GM13976 (cell line): ENCODE measurements around the gene TNFSF4.
"Not testable (repeated sequence)": the region's sequence is repeated elsewhere in the genome, so short reads cannot be mapped to it uniquely, and the experiment has no call there.

ENCODE experiments used
- DNase-seq: peaks from one replicate; pipeline ENCODE4 v3.0.0; 2012; ENCODE audit warnings: low spot score
- CTCF ChIP-seq: IDR thresholded peaks from 2 replicates; pipeline ENCODE4 v1.5.1; 2012; ENCODE audit warnings: borderline replicate concordance, mild to moderate bottlenecking; ENCODE audit not compliant: insufficient read depth; ENCODE audit errors: extremely low read depth, missing control alignments, control extremely low read depth
- in situ Hi-C: fragments of 300-500 bp; cut with MboI; formaldehyde crosslinking; loops from one replicate; pipeline ENCODE4 v1.12.0; 2022; ENCODE audit warnings: low sequenced_read_pairs, mixed read lengths, inconsistent platforms; ENCODE audit not compliant: unreplicated experiment

TNFSF4 gene

DNA sequence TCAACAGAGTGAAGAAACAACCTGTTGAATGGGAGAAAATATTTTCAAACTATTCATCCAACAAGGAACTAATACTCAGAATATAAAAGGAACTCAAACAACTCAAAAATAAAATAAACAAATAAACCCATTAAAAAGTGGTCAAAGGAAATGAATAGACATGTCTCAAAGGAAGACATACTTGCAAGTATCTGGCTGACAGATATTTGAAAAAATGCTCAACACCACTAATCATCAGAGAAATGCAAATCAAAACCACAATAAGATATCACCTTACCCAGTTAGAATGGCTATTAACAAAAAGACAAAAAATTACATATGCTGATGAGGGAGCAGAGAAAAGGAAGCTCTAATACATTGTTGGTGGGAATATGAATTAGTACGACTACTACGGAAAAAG, 38.2 kb downstream of the TNFSF4 start:
- in situ Hi-C loops: no loop called here
- DNase-seq: no peak
- TF ChIP-seq CTCF: no peak

- in situ Hi-C loops: no loop called here
- no peak for DNase-seq
Observed at GRCh38 chr1:173164686-173165085, 42.4 kb downstream of the TNFSF4 start.

GRCh38 chr1:173164178-173164577, 43.0 kb downstream of the TNFSF4 start:
- in situ Hi-C loops: no loop called here
- no peak for DNase-seq
- TF ChIP-seq CTCF: no peak

More at GRCh38 chr1:173164686-173165085, 42.4 kb downstream of the TNFSF4 start:
- no peak for TF ChIP-seq CTCF

- DNase-seq: no peak
- no peak for TF ChIP-seq CTCF
- in situ Hi-C loops: no loop called here
Observed at GRCh38 chr1:173163222-173163621, 43.9 kb downstream of the TNFSF4 start.

GRCh38 chr1:173162601-173163000, 44.5 kb downstream of the TNFSF4 start:
- DNase-seq: no peak
- in situ Hi-C loops: no loop called here
- no peak for TF ChIP-seq CTCF

GRCh38 chr1:173161510-173162221, 45.5 kb downstream of the TNFSF4 start:
- DNase-seq: no peak
- in situ Hi-C loops: no loop called here
- TF ChIP-seq CTCF: no peak

DNA sequence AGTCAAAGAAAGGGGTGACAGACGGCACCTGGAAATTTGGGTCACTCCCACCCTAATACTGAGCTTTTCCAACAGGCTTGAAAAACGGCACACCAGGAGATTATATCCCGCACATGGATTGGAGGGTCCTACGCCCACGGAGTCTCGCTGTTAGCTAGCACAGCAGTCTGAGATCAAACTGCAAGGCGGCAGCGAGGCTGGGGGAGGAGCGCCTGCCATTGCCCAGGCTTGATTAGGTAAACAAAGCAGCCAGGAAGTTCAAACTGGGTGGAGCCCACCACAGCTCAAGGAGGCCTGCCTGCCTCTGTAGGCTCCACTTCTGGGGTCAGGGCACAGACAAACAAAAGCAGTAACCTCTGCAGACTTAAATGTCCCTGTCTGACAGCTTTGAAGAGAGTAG, 53.2 kb downstream of the TNFSF4 start:
- DNase-seq, in situ Hi-C loops: not testable (repeated sequence)
